Stimulated activated CD4-positive, alpha-beta T cell treated with anti-CD3 and anti-CD28 coated beads, TNF-alpha, amount 100 ng/mL, for 48 hours (primary cell): ENCODE measurements around the gene TRABD2B.

Experiments
- DNase-seq, 3 donors: peaks; one replicate each; pipeline ENCODE4 v3.0.0-alpha.2; 2020; ENCODE audit warnings: low read depth in 3 of 3

Gene TRABD2B

DNA sequence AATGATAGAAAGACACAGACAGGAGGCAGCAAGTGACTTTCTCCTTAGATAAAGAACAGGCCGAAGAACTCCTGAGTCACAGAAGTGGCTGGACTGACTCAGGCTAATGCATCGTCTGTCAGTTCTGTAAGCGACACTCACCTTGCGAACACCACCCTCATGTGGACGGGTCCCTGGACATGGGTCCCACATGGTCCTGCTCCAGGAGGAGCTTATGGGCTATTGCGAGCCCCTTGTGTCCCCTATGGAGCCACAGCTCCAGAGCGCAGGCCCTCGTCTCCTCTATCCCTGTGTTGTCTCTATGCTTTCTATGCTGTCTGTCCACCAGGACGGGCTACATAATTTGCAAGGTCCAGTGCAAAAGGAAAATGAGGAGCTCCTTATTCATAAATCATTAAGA lies 85.8 kb downstream of the TRABD2B start:
- DNase-seq = no peak

DNA sequence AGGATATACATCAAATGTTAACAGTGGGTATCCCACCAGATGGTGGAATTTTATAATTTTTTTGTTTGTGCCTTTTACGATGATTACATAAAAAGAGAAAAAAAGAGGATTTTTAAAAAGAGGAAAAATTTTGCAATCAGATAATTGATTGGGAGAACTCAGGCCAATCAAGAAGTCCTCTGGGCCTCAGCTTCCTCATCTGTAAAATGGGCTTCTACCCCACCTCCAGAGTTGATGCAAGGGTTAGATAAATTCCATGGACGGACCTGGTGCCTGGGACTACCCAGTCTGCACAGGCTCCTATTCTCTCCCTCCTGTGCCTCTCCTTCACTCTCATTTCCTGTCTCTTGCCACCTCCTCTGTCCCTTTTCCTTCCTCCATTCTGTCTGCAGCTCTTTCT lies 88.9 kb downstream of the TRABD2B start:
- no peak for DNase-seq

DNA sequence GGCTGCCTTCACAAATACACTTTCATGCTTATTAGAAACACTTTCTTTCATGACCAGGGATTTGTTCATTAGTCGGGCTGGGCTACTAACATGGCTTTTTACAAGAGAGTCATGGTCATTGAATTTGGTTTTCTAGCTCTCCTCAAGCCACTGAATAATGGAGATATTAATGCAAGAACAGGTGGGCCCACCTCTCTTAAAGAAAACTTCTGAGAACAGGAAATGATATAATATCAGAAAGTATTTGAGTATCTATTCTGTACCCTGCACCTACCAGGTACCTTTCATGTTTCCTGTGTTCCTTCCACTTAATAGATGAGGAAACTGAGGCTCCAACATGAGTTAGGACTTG lies 90.0 kb downstream of the TRABD2B start:
- no peak for DNase-seq

DNA sequence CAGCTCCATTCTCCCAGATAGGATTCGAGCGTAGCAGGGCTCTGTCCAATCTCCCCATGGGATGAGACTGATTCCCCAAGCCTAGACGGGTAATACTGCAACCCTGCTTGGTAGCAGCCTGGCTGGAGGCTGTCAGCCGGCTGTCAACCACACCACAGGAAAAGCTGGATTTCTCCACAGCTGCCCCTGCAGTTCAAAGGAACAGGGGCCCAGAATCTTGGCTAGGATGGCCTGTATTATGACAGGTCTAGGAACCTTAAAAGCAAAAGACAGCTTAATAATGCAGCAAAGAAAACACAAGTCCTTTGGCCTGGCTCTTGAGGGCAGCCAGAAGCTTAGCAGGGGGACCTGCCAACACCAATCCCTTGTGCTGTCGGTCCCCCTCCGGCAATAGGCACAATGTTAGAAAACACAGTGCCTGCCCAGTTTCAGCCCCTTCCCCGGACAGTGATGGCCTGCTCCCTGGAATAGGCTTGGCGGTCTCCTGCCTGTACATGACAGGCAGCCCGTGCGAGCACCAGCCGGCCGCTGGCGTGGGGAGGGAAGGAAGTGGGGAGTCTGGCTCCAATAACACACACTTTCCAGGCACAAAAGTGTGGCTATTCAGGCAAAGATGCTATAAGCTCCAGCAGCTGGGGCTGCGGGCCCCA lies 90.5 kb downstream of the TRABD2B start:
- DNase-seq = no peak

DNA sequence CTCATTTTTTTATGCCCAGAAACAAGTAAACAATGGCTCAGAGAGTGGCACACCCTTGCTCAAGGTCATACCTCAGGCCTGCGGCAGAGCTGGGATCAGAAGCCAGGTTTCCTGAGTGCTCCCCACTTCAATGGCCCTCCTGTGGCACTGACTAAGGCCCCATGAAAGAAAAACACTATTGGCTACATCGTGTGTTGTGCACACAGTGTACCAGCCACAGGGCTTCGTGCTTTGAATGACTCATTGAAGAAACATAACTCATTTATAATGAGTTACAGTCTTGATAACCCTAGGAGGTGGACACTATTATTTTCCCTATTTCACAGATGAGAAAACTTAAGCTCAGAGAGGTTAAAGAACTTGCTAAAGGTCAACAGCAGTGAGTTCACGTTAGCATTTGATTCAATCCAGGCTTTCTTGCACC lies 91.2 kb downstream of the TRABD2B start:
- no peak for DNase-seq

DNA sequence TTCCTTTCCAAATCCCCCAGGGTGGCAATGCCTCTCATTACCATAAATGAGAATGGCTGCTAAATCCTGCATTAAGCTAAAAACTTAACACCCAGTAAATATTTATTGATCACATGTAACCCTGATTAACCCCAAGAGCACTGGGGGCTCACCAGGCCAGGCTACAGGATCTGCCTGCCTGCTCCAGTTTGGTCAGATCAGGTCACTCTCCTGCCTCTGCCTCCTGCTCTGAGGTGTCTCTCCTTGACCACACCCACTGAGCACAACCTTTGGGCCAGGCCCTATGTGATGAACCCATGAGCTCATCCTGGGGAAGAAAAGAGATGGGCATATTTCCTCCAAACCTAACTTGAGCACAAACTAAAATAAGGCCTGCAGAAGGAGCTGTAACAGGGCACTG lies 93.5 kb downstream of the TRABD2B start:
- DNase-seq = no peak

DNA sequence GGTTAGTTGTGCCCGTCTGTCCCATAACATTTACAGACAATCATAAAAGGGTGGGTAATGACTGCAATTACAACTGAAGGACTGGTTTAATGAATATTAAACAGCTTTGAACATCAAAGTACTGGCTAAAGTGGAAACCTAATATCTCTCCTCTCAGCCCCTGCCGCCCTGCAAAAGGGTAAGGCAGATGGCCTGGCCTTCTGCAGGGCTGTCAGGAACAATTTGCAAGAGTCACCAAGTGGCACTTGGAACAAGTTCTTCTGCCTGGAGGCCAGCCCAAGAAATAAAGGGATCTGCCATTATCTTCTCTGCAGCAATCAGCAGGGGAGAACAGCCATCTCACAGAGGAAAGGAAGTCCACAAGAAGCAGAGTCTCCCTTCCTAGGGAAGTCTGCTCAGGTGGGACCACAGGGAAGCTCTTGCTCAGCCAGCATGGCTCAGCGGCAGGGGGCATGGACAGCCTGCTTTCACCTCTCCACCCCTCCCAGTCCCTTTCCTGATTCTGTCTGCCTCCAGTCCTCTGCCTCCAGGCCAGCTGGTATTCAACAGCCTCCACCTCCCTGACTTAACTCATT lies 96.1 kb downstream of the TRABD2B start:
- DNase-seq = no peak

DNA sequence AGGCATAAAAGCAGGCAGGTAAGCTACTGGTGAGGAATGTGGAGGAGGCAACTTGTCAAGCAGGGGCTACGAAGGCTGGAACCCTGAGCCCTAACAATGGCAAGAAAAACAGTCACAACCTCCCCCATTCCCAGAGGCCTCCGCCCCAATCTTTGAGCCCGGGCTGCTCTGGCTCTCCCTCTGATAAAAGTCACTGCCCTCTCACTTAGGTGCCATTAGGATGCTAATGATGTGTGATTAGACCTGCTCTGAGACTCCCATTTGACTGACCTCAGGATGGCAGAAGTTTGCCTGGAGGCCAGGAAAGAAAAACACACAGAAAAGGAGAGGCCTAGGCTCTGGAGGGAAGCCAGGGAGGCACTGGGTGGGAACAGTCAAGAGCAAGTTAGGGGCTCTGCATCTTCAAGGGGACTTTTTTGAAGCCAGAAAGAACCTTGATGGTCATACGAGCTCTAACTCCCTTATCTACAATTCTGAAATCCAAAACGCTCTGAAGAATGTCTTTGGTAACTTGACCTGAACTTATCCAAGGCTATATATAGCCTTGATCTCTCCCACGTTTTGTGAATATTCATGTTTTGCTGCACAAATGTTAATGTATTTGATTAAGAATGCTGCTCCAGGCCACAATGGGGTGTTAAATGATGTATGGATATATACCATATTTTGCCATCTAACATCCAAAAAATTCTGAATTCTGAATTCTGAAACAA lies 98.9 kb downstream of the TRABD2B start:
- DNase-seq = no peak

DNA sequence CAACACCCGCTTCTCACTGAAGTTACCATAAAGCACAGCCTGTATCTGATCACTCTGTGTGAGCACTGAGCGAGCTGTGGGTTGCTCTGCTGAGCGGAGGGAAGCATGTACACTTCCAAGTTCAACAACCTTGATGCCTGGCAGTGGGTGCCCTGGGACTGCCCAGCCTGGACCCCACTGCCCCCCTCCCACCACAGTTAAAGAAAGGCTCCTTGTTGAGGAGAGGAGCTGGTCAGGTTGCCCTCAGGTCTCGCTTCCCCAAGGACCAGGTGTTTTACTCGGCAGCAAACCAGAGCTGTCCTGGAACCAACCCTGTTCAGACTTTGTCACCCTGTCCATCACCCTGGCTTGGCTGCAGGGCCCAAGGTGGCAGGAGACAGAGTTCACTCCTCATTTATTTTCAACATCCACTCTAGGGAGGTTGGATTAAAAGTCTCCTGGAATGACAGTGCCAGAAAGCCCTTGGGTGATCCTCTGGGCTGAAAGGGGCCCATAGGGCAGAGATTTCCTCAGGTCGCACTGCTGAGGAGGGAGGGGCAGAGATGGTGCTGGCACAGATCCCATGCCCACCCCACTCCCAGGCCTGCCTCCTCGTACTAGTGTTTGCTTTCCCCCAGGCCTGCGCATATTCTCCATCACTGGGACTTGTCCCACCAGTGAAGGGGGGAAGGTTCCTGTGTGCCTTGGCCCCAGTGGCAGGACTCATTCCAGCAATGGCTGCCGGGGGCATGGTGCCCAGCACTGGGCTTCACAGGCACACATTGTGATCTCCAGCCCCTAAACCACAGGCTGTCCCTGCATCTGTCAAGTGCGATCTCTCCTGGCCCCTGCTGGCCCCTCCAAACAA lies 101.7 kb downstream of the TRABD2B start:
- DNase-seq = no peak

DNA sequence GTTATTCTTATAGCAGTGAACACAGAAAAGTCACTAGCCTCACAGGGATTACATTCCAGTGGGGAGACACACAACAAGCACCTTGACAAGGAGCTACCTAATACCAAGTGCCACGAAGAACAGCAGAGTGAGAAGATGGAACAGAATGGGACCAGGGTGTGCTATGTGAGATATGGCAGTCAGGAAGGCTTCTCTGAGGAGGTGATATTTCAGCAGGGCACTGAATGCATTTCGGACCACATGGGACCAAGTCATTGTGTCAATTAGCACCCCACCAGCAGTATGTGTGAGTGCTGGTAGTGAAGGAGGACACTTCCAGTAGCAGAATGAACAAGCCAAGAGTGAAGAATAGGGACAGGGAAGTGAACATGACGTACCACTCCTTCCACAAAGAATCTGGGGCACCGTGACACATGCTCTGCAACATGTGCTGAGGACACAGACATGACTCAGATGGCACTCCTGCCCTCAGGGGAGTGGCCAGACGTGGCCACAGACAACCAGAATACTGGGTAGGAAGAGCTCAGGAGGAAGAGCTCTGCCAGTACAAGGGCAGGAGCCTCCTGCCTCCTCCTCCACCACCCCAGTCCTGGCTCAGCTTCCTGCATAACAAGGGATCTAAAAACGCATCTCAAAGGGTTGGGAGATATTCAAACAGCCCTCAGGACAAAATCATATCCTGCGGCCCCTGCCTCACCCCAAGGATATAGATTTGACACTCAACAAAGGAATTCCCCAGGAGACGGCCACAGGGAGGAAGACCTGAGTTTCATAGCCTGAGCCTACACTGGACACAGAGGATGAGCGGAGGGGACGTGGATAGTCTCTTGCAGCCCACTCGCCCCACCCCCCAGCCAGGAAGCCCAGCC lies 102.5 kb downstream of the TRABD2B start:
- no peak for DNase-seq

DNA sequence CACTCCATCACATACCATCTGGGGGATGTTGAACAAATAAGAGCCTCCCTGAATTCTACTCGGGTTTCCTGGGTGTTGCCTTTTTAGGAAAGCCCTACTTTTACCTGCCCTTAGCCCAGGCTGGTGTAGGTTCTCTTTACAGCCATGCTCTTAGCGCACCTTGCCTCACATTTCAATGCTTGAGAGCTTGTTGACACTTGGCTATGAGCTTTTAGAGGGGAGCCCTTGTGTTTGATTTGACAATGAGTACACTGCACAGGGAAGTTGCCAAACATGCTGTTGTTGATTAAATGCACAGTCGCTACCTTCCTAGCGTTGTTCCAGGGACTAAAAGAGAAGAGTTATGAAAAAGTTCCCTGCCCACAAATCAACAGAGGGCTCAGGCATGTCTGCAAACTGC lies 103.8 kb downstream of the TRABD2B start:
- no peak for DNase-seq

DNA sequence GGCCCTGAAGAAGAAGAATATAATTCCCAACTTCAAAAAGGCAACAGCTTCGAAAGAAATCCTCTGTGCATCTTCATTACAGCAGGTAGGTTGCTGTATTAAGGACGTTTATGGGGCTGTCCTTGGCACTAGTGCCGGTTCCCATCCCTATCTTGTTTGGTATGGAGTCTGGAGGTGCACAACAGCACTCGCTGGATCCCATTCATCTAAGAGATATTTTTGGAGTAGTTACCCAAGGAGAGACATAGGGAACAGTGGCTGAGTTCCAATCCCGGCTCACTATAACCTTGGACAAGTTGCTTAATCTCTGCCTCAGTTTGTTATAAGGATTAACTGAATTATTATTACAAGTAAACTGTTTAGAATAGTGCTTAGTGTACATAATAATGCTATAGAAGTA lies 106.4 kb downstream of the TRABD2B start:
- DNase-seq = no peak

DNA sequence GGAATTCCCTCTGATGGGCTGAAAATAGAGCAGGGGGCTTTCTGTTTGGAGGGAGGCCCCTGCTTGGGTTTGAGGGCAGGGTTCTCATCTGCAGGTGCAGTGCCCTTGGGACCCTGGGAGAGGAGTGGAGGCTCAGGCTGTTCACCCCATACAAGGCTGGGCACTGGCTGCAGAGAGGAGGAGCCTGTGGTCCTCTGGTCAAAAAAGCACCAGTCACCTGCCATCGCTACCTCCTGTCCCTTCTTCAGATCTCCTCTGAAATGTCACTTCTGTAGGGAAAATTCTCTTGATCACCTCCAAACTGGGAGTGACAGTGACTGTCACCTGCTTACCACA lies 108.9 kb downstream of the TRABD2B start:
- no peak for DNase-seq

DNA sequence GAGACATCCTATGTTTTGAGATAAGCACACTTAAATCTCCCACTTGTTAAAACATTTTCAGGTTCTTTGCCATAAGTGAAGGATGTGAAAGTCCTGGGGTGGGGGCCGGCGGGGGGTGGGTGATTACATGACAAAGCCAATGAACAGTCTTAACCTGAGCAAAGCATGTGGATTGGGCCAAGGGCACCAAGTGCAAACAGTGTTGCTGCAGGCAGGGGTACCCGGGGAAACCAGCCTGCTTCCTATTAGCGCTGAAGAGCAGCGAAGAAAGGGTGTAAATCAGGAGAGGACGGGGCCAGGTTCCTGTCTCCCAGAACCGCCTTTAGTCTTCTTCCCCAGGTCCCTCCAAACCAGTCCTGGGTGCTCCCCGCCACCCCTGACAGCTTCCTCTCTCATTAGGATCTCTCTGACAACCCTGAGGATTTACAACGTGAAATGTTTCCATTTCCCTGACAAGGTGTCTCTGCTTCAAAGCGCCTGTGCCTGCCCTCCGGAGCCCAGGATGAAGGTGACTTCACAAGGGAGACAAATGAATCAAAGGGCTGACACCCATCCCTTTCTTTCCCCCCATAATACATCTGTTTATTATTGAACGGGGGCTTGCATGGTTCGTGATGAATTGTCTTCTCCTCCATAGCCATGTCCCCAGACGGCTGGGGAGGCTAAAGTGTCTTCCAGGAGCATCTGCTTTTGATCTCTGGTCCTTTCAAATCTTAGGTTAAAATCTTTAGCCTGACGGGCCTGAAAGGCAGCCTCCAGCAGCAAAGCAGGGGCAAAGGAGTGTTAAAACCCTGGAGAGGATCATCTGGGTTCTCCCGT lies 109.5 kb downstream of the TRABD2B start:
- DNase-seq = no peak

DNA sequence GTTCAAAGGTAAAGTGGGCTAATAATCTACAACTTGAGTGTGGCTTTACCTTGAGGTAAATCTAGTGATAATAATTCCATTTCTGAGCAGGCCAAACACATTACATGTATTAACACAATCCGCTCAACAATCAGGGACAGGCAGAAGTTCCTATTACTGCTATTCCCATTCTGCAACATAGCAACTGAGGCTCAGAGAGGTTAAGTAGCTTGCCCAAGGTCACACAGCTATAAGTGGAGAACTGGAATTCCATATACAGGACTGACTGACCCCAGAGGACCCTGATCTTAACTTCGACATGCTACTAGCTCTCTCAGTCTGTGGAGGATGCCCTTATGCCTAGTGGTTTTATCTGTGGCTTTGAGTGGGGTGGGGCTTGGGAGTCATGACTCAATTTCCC lies 110.1 kb downstream of the TRABD2B start:
- no peak for DNase-seq

DNA sequence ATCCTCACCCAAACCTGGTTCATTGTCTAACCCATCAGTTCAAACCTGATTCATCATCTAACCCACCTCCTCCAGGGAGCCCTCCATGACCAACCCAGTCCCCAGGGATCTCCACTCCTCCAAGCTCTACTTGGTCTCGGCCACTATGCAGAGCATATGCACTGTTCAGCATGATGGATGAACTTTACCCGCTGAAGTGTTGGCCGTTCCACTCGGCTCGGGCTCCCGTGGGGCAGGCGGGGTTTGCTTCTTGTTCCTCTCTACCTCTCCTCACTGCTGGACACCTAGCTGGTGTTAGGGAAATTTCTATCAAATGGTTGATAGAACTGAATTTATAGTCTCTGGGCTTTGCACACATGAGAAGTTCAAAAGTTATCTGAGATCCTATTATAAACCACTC lies 111.0 kb downstream of the TRABD2B start:
- no peak for DNase-seq

DNA sequence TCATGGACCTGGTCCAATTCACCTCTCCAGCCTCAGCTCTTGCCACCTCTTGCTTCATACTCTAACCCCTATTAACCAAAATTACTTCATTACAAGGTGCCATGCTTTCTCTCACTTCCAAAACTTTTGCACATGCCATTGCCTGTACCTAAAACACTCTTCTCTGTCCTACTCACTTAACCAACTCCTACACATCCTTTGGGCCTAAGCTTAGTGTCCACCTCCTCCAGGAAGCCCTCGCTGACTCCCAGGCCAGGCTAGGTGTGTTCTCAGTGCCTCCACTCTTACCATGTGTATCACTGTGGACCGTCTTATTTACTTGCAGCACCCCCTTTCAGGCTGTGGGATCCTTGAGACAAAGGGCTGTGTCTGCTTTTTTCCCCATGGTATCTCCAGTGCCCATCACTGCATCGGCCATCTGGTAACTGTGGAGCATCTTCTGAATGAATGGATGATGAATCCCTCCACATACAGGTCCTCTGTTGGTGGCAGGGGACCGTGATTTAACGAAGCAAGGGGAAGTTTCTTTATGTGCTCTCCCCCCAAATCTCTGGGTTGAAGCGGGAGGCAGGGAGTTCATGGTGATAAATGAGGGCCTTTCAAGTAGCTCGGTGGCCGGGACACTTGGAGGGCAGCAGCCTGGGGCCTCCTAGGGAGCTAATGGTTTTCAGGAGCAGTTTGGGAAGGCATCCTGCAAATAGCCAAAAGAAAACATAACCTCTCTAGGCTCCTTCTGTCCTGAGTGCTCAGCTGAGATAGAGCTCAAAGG lies 111.9 kb downstream of the TRABD2B start:
- no peak for DNase-seq

DNA sequence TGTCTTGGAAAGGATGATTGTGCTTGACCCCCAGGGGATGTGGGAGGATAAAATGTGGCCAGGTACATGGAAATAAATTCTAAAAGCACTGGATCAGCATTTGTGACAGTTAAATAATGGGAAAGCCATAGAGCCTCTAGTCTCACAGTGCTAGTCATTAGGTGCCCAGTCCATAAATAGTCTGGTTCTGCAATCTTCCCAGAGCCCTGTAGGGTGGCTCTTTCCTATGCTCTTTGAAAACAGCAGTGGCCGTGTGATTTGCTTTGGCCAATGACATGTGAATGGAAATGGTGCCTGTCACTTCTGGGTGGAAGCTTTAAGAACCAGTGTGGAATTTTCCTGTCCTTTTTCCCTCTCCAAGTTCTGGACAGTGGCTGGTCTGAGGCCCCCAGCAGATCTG lies 113.2 kb downstream of the TRABD2B start:
- no peak for DNase-seq

DNA sequence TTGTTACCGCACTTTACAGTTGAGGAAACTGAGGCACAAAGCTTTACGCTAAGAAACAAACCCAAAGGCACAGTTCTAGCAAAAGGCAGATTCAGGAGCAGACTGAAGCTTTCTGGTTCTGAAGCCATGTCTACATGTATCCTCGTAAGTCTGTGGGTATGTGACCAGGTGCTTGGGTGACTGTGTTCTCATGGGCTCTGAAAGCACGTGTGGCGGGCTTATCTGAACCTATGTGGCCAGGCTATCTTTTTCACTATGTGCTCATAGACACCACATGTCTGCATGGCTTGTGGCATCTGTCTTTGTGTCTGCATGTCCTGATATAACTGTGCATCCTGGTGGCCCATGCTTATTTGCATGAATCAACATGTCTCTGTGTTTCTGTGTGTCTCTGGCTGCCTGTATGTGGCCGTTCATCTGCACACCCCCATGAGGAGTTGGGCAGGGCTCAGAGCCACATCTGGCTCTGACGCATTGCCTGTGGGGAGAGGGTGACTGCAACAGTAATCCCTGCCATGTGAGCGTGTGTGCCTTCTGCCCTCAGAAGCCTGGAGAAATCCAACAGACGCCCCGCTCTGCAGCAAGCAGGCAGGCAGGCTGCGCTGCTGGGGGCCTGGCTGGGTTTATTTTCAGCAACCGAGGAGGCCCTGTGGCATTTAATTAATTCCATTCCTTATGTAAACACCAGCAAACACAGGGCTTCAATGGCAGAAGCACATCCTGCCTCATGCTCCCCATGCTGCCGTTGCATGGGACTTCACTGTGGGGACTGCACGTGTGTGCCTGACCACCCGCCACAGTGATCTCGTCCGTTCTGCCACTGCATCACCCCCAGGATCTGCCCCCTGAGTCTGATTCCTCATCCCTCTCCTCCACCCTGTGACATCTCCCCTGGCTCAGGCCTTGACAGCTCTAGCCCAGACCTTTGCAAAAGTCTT lies 115.4 kb downstream of the TRABD2B start:
- no peak for DNase-seq
